H9 (cell line): ENCODE results near the gene LBH. TPM values are rescaled to one million over a fixed set of nuclear protein-coding genes. Genes with fewer than 3 reads are reported as not detected.
A peak's percentile ranks its signal among the peaks of the same experiment; 100 is the strongest.

Experiments used
- DNase-seq: peaks from one replicate; pipeline ENCODE4 v3.0.0-alpha.2; 2017
- H2AFZ ChIP-seq: one replicate; pipeline ENCODE4 v1.6.1; 2013; ENCODE audit warnings: mild to moderate bottlenecking, low read length, control low read depth, moderate library complexity
- H2AK5ac ChIP-seq: 2 replicates; pipeline ENCODE4 v1.6.1; 2013; ENCODE audit warnings: low read length, control low read depth, mixed read lengths; ENCODE audit not compliant: insufficient read length
- H2BK120ac ChIP-seq: one replicate; pipeline ENCODE4 v1.6.1; 2013; ENCODE audit warnings: low read depth, mild to moderate bottlenecking, low read length, control low read depth, inconsistent platforms; ENCODE audit not compliant: poor library complexity, severe bottlenecking
- H2BK12ac ChIP-seq: 2 replicates; pipeline ENCODE4 v1.6.1; 2013; ENCODE audit warnings: low read length, control low read depth, mixed read lengths, low read depth; ENCODE audit not compliant: insufficient read length
- H2BK15ac ChIP-seq: 2 replicates; pipeline ENCODE4 v1.6.1; 2013; ENCODE audit warnings: low read depth, low read length, control low read depth
- H2BK20ac ChIP-seq: one replicate; pipeline ENCODE4 v1.6.1; 2013; ENCODE audit warnings: low read depth, mild to moderate bottlenecking, low read length, control low read depth, inconsistent platforms; ENCODE audit not compliant: poor library complexity, severe bottlenecking
- H2BK5ac ChIP-seq: 2 replicates; pipeline ENCODE4 v1.6.1; 2013; ENCODE audit warnings: low read length, control low read depth, mixed read lengths; ENCODE audit not compliant: insufficient read length
- H3K14ac ChIP-seq: 2 replicates; pipeline ENCODE4 v1.6.1; 2013; ENCODE audit warnings: low read length, control low read depth; ENCODE audit not compliant: insufficient read depth
- H3K18ac ChIP-seq: 2 replicates; pipeline ENCODE4 v1.6.1; 2013; ENCODE audit warnings: low read depth, mild to moderate bottlenecking, mixed read lengths, low read length, control low read depth; ENCODE audit not compliant: insufficient read length
- H3K23ac ChIP-seq: 2 replicates; pipeline ENCODE4 v1.6.1; 2013; ENCODE audit warnings: low read length, control low read depth, mixed read lengths, low read depth; ENCODE audit not compliant: insufficient read length
- H3K23me2 ChIP-seq: 2 replicates; pipeline ENCODE4 v1.6.1; 2013; ENCODE audit warnings: low read depth, mild to moderate bottlenecking, mixed read lengths, low read length, control low read depth; ENCODE audit not compliant: insufficient read length, poor library complexity, severe bottlenecking
- H3K27ac ChIP-seq: 2 replicates; pipeline ENCODE4 v1.5.1; 2013; ENCODE audit warnings: low read length, control low read depth, mixed read lengths, low read depth; ENCODE audit not compliant: insufficient read length
- H3K27me3 ChIP-seq: 2 replicates; pipeline ENCODE4 v1.6.1; 2013; ENCODE audit warnings: low read length, control low read depth, inconsistent platforms; ENCODE audit not compliant: insufficient read depth
- H3K4ac ChIP-seq: 2 replicates; pipeline ENCODE4 v1.6.1; 2013; ENCODE audit warnings: low read depth, mild to moderate bottlenecking, control low read depth, inconsistent platforms, low read length, moderate library complexity
- H3K4me1 ChIP-seq: 2 replicates; pipeline ENCODE4 v1.6.1; 2013; ENCODE audit warnings: low read length, control low read depth, inconsistent platforms; ENCODE audit not compliant: insufficient read depth
- H3K4me2 ChIP-seq: 2 replicates; pipeline ENCODE4 v1.6.1; 2013; ENCODE audit warnings: low read length, control low read depth, mixed read lengths; ENCODE audit not compliant: insufficient read length, insufficient read depth
- H3K56ac ChIP-seq: 2 replicates; pipeline ENCODE4 v1.6.1; 2013; ENCODE audit warnings: low read depth, mild to moderate bottlenecking, mixed read lengths, low read length, control low read depth; ENCODE audit not compliant: insufficient read length
- H3K79me1 ChIP-seq: 2 replicates; pipeline ENCODE4 v1.6.1; 2013; ENCODE audit warnings: low read depth, mild to moderate bottlenecking, moderate library complexity, low read length, control low read depth, inconsistent platforms; ENCODE audit not compliant: insufficient read depth, poor library complexity, severe bottlenecking
- H3K79me2 ChIP-seq: 2 replicates; pipeline ENCODE4 v1.6.1; 2013; ENCODE audit warnings: low read length, control low read depth, inconsistent platforms; ENCODE audit not compliant: insufficient read depth
- H3K9ac ChIP-seq: 2 replicates; pipeline ENCODE4 v1.6.1; 2013; ENCODE audit warnings: low read length, control low read depth, mixed read lengths; ENCODE audit not compliant: insufficient read length; ENCODE audit errors: extremely low read depth
- H3K9me3 ChIP-seq: one replicate; pipeline ENCODE4 v1.6.1; 2013; ENCODE audit warnings: low read depth, low read length, inconsistent platforms; ENCODE audit not compliant: control insufficient read depth
- H3T11ph ChIP-seq: one replicate; pipeline ENCODE4 v1.6.1; 2013; ENCODE audit warnings: mild to moderate bottlenecking, low read length, control low read depth, inconsistent platforms
- H4K20me1 ChIP-seq: one replicate; pipeline ENCODE4 v1.6.1; 2013; ENCODE audit not compliant: control insufficient read depth, insufficient read length, insufficient read depth
- H4K5ac ChIP-seq: 2 replicates; pipeline ENCODE4 v1.6.1; 2013; ENCODE audit warnings: low read depth, mild to moderate bottlenecking, mixed read lengths, low read length, control low read depth; ENCODE audit not compliant: insufficient read length
- H4K8ac ChIP-seq: replicated peaks from 2 replicates; pipeline ENCODE4 v1.6.1; 2013; ENCODE audit warnings: low read length, control low read depth, mixed read lengths, low read depth; ENCODE audit not compliant: insufficient read length
- H4K91ac ChIP-seq: 2 replicates; pipeline ENCODE4 v1.6.1; 2013; ENCODE audit warnings: low read depth, mild to moderate bottlenecking, moderate library complexity, mixed read lengths, low read length, control low read depth; ENCODE audit not compliant: insufficient read length
- H3K27ac Mint-ChIP-seq, 3 experiments: 2 replicates in 2 of 3; 3 replicates in 1 of 3; pipeline ENCODE4 v1.8.0; 2020 to 2021; ENCODE audit warnings: mixed read lengths in 3 of 3, mild to moderate bottlenecking in 1 of 3, moderate library complexity in 1 of 3
- H3K27me3 Mint-ChIP-seq: 2 replicates; pipeline ENCODE4 v1.8.0; 2021; ENCODE audit warnings: low read depth, mild to moderate bottlenecking, moderate library complexity, mixed read lengths
- H3K36me3 Mint-ChIP-seq, 3 experiments: 2 replicates in 2 of 3; 3 replicates in 1 of 3; pipeline ENCODE4 v1.8.0; 2020 to 2021; ENCODE audit warnings: low read depth in 3 of 3, mixed read lengths in 3 of 3; ENCODE audit not compliant: insufficient read depth in 1 of 3
- H3K4me1 Mint-ChIP-seq, 2 experiments: 2 replicates each; pipeline ENCODE4 v1.8.0; 2020; ENCODE audit warnings: mixed read lengths in 2 of 2
- H3K4me3 Mint-ChIP-seq, 2 experiments: 2 replicates in 1 of 2; 3 replicates in 1 of 2; pipeline ENCODE4 v1.8.0; 2020 to 2021; ENCODE audit warnings: mild to moderate bottlenecking in 2 of 2, mixed read lengths in 2 of 2, moderate library complexity in 1 of 2
- H3K9me3 Mint-ChIP-seq, 2 experiments: 2 replicates in 1 of 2; 3 replicates in 1 of 2; pipeline ENCODE4 v1.8.0; 2020; ENCODE audit warnings: mild to moderate bottlenecking in 2 of 2, mixed read lengths in 2 of 2, moderate library complexity in 1 of 2
- WGBS: extraction: QIAGEN DNeasy Blood & Tissue Kit; methylation state at CpG from one replicate; pipeline ENCODE4 v1.1.7; 2013; ENCODE audit warnings: missing lambda C conversion rate, low lambda C conversion rate, mixed read lengths; ENCODE audit not compliant: insufficient read length; ENCODE audit errors: extremely low coverage; 5-methylcytosine and 5-hydroxymethylcytosine counted together
- total RNA-seq: library from RNA; stranded (reverse); gene quantifications from 2 replicates; pipeline ENCODE4 v1.2.1, GENCODE V29; 2021
- TF ChIP-seq, protein P1 (sequence below): fragments of 200-600 bp; sonication (generic); conservative IDR thresholded peaks from 3 replicates; pipeline ENCODE4 v1.8.0; 2021; ENCODE audit warnings: antibody characterized with exemption, mild to moderate bottlenecking

The LBH gene
- total RNA-seq, 1 experiment from 2014 or later = 53.0 TPM

DNA sequence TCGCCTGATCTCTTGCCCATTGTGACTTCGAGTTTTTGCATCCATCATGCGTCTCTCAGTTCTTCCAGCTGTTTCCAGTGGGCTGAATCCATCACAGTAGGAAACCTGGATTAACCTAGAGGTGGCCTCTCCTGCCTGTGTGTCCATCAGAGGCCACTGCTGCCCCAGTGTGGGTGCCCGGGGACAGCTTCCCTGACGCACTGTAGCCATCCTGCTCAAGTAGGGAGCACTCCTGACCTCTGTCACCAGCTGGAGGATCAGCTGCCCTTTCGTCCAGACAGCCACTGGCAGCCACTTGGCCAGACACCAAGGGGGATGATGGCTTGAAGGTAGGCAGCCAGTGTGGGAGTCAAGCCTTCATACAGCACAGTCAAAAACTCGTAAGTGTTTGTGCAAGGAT lies 36.9 kb upstream of the LBH start:
- no peak overlapping the region for H3K4me2 ChIP-seq
- H2BK20ac ChIP-seq = no peak overlapping the region
- Mint-ChIP-seq H3K27ac (peak overlapping the region in 1 of 3 experiments; percentile 78; a peak in 2 of 7 replicates), H3K4me1 (peaks cover 23 to 24% of the 10 kb centered on the region in 2 experiments), H3K9me3 (peaks cover 4 to 5% of the 10 kb centered on the region in 2 experiments; a peak in 3 of 5 replicates), H3K27me3 (no peaks in the 10 kb centered on the region; the same call in 1 of the 2 replicates), H3K36me3 (peaks cover 0 to 10% (median 2%) of the 10 kb centered on the region in 3 experiments; a peak in 2 of 7 replicates), H3K4me3 (no peak overlapping the region)
- H2BK5ac ChIP-seq = no peak overlapping the region
- H2AFZ ChIP-seq = no peak overlapping the region
- no peak overlapping the region for H3K27ac ChIP-seq
- H3K9ac ChIP-seq = no peak overlapping the region
- no peak overlapping the region for H3K14ac ChIP-seq
- no peaks in the 10 kb centered on the region for H3K79me1 ChIP-seq
- H4K91ac ChIP-seq = peak overlapping the region; percentile 15
- no peak overlapping the region for H2BK15ac ChIP-seq
- no peaks in the 10 kb centered on the region; the same call in 1 of the 2 replicates for H3K4me1 ChIP-seq
- H3K23ac ChIP-seq = no peak overlapping the region
- no peaks in the 10 kb centered on the region for H3K9me3 ChIP-seq
- TF ChIP-seq, protein P1, sequence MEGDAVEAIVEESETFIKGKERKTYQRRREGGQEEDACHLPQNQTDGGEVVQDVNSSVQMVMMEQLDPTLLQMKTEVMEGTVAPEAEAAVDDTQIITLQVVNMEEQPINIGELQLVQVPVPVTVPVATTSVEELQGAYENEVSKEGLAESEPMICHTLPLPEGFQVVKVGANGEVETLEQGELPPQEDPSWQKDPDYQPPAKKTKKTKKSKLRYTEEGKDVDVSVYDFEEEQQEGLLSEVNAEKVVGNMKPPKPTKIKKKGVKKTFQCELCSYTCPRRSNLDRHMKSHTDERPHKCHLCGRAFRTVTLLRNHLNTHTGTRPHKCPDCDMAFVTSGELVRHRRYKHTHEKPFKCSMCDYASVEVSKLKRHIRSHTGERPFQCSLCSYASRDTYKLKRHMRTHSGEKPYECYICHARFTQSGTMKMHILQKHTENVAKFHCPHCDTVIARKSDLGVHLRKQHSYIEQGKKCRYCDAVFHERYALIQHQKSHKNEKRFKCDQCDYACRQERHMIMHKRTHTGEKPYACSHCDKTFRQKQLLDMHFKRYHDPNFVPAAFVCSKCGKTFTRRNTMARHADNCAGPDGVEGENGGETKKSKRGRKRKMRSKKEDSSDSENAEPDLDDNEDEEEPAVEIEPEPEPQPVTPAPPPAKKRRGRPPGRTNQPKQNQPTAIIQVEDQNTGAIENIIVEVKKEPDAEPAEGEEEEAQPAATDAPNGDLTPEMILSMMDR = no peak
- no peak for DNase-seq
- H3K79me2 ChIP-seq = no peaks in the 10 kb centered on the region
- no peak overlapping the region for H3K18ac ChIP-seq
- H3K23me2 ChIP-seq = no peaks in the 10 kb centered on the region
- H4K5ac ChIP-seq = no peak overlapping the region
- no peak overlapping the region for H2BK120ac ChIP-seq
- H3K27me3 ChIP-seq = no peaks in the 10 kb centered on the region
- H3K56ac ChIP-seq = no peak overlapping the region
- H2AK5ac ChIP-seq = no peak overlapping the region
- H4K20me1 ChIP-seq = no peaks in the 10 kb centered on the region
- WGBS = no CpG with 5 or more reads among the region's 7 CpGs
- H2BK12ac ChIP-seq = no peak overlapping the region
- H3K4ac ChIP-seq = no peak overlapping the region
- H3T11ph ChIP-seq = no peak overlapping the region
- H4K8ac ChIP-seq = peak overlapping the region; percentile 19
